Measurements from ENCODE around the gene SCAPER. TPM values are rescaled to one million over a fixed set of nuclear protein-coding genes. Genes with fewer than 3 reads are reported as not detected.

SCAPER gene
- total RNA-seq, 1 donor = 8.3 TPM

- no peaks in the 10 kb centered on the region for H3K36me3 ChIP-seq (ENCODE audit: insufficient read depth, low read length)
- no peak overlapping the region for H3K4me3 ChIP-seq (ENCODE audit: insufficient read depth, low read length)
- no peaks in the 10 kb centered on the region for H4K20me1 ChIP-seq (ENCODE audit: insufficient read depth, low read length)
- no peak overlapping the region for H3K27ac ChIP-seq (ENCODE audit: low read depth, low read length)
- H3K4me1 ChIP-seq (ENCODE audit: insufficient read depth, low read length) = no peaks in the 10 kb centered on the region
- DNase-seq (ENCODE audit: insufficient read length, low spot score, missing footprints) = no peak
- no peak overlapping the region for H3K4me2 ChIP-seq (ENCODE audit: insufficient read depth, low read length)
- no peak overlapping the region for H2AFZ ChIP-seq (ENCODE audit: low read length)
- no peaks in the 10 kb centered on the region for H3K27me3 ChIP-seq (ENCODE audit: insufficient read depth, low read length)
- no peaks in the 10 kb centered on the region for H3K9me3 ChIP-seq (ENCODE audit: low read depth, low read length)
- no peak for TF ChIP-seq CTCF (IDR thresholded peaks at IDR 0.05; ENCODE audit: extremely low read depth, low read depth, low read length)
- no peaks in the 10 kb centered on the region for H3K79me2 ChIP-seq (ENCODE audit: insufficient read depth, low read length)
These were observed 221.1 kb downstream of the SCAPER start for GRCh38 chr15:76684002-76684401.

GRCh38 chr15:76682833-76683232 is 222.3 kb downstream of the SCAPER start:
- no peak for DNase-seq (ENCODE audit: insufficient read length, low spot score, missing footprints)
- no peaks in the 10 kb centered on the region for H3K27me3 ChIP-seq (ENCODE audit: insufficient read depth, low read length)
- no peak overlapping the region for H3K4me3 ChIP-seq (ENCODE audit: insufficient read depth, low read length)
- no peak overlapping the region for H3K4me2 ChIP-seq (ENCODE audit: insufficient read depth, low read length)
- H3K36me3 ChIP-seq (ENCODE audit: insufficient read depth, low read length) = no peaks in the 10 kb centered on the region
- no peaks in the 10 kb centered on the region for H3K79me2 ChIP-seq (ENCODE audit: insufficient read depth, low read length)
- H4K20me1 ChIP-seq (ENCODE audit: insufficient read depth, low read length) = no peaks in the 10 kb centered on the region
- H3K9me3 ChIP-seq (ENCODE audit: low read depth, low read length) = no peaks in the 10 kb centered on the region
- H3K4me1 ChIP-seq (ENCODE audit: insufficient read depth, low read length) = no peaks in the 10 kb centered on the region
- TF ChIP-seq CTCF (IDR thresholded peaks at IDR 0.05; ENCODE audit: extremely low read depth, low read depth, low read length) = no peak
- no peak overlapping the region for H3K27ac ChIP-seq (ENCODE audit: low read depth, low read length)
- H2AFZ ChIP-seq (ENCODE audit: low read length) = no peak overlapping the region

GRCh38 chr15:76682259-76682658 is 222.9 kb downstream of the SCAPER start:
- Histone ChIP-seq H3K4me2 (ENCODE audit: insufficient read depth, low read length) (no peak overlapping the region), H4K20me1 (ENCODE audit: insufficient read depth, low read length) (no peaks in the 10 kb centered on the region), H2AFZ (ENCODE audit: low read length) (no peak overlapping the region), H3K36me3 (ENCODE audit: insufficient read depth, low read length) (no peaks in the 10 kb centered on the region), H3K79me2 (ENCODE audit: insufficient read depth, low read length) (no peaks in the 10 kb centered on the region), H3K4me3 (ENCODE audit: insufficient read depth, low read length) (no peak overlapping the region), H3K9me3 (ENCODE audit: low read depth, low read length) (no peaks in the 10 kb centered on the region), H3K27me3 (ENCODE audit: insufficient read depth, low read length) (no peaks in the 10 kb centered on the region), H3K4me1 (ENCODE audit: insufficient read depth, low read length) (no peaks in the 10 kb centered on the region), H3K27ac (ENCODE audit: low read depth, low read length) (no peak overlapping the region)
- no peak for TF ChIP-seq CTCF (IDR thresholded peaks at IDR 0.05; ENCODE audit: extremely low read depth, low read depth, low read length)
- no peak for DNase-seq (ENCODE audit: insufficient read length, low spot score, missing footprints)

- no peaks in the 10 kb centered on the region for H3K79me2 ChIP-seq (ENCODE audit: insufficient read depth, low read length)
- no peak overlapping the region for H3K27ac ChIP-seq (ENCODE audit: low read depth, low read length)
- no peak overlapping the region for H3K4me2 ChIP-seq (ENCODE audit: insufficient read depth, low read length)
- H3K27me3 ChIP-seq (ENCODE audit: insufficient read depth, low read length) = no peaks in the 10 kb centered on the region
- no peaks in the 10 kb centered on the region for H3K9me3 ChIP-seq (ENCODE audit: low read depth, low read length)
- no peak for TF ChIP-seq CTCF (IDR thresholded peaks at IDR 0.05; ENCODE audit: extremely low read depth, low read depth, low read length)
- H3K36me3 ChIP-seq (ENCODE audit: insufficient read depth, low read length) = no peaks in the 10 kb centered on the region
- no peaks in the 10 kb centered on the region for H4K20me1 ChIP-seq (ENCODE audit: insufficient read depth, low read length)
- peaks cover 4% of the 10 kb centered on the region for H3K4me1 ChIP-seq (ENCODE audit: insufficient read depth, low read length)
- no peak overlapping the region for H2AFZ ChIP-seq (ENCODE audit: low read length)
- no peak overlapping the region for H3K4me3 ChIP-seq (ENCODE audit: insufficient read depth, low read length)
- DNase-seq (ENCODE audit: insufficient read length, low spot score, missing footprints) = peak; percentile 72
These were observed 226.4 kb downstream of the SCAPER start for GRCh38 chr15:76678766-76679165.
